ENCODE results near the gene CMSS1. TPM values are rescaled to one million over a fixed set of nuclear protein-coding genes. Genes with fewer than 3 reads are reported as not detected.

CMSS1 gene
- total RNA-seq, 1 experiment from 2014 or later: 64.1 TPM

DNA sequence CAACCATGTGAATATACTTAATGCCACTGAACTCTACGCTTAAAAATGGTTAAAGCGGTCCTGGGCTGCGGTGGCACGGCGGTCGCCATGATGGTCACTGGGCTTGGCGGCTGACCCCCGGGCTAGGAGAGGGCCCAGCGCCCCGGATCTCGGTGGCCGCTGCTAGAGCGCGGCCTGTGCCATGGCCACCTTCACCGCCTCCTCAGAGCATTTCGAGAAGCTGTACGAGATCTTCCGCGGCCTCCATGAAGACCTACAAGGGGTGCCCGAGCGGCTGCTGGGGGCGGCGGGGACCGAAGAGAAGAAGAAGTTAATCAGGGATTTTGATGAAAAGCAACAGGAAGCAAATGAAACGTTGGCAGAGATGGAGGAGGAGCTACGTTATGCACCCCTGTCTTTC is 407.5 kb downstream of the CMSS1 start (continued):
- TF ChIP-seq REST (IDR thresholded peaks at IDR 0.05; ENCODE audit: low read depth) (no peak), ZFX (IDR thresholded peaks at IDR 0.05) (no peak)
- TF ChIP-seq, protein P1, sequence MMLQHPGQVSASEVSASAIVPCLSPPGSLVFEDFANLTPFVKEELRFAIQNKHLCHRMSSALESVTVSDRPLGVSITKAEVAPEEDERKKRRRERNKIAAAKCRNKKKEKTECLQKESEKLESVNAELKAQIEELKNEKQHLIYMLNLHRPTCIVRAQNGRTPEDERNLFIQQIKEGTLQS (IDR thresholded peaks at IDR 0.05): no peak

- ATAC-seq: no peak
- ChIA-PET POLR2A (no interaction called here), RAD21 (ENCODE audit: low non-redundant PET in 1 of 2, low total read pairs in 2 of 2, uncharacterized antibody in 2 of 2, unreplicated experiment in 2 of 2) (no interaction called here), CTCF (no interaction called here)
- no TSS peak for BruUV-seq (replicated peaks)
- H3K9me2 ChIP-seq (ENCODE audit: insufficient read depth): no peaks in the 10 kb centered on the region
- H3K9me3 ChIP-seq (ENCODE audit: control insufficient read depth in 1 of 2, insufficient read depth in 1 of 2, low read depth in 1 of 2, low read length in 2 of 2): no peaks in the 10 kb centered on the region
- no peaks in the 10 kb centered on the region for H3K79me2 ChIP-seq (ENCODE audit: insufficient read depth, low read length)
- no peak overlapping the region for H3K4me3 ChIP-seq (replicated peaks in 1 of 2; ENCODE audit: low read depth in 1 of 2, low read length in 2 of 2)
- no peak overlapping the region for H2AFZ ChIP-seq (ENCODE audit: low read depth, low read length, poor library complexity, severe bottlenecking)
- H3K27me3 ChIP-seq (ENCODE audit: insufficient read depth, low read length): no peaks in the 10 kb centered on the region
- no peaks in the 10 kb centered on the region for H3K4me1 ChIP-seq (ENCODE audit: control insufficient read depth in 1 of 2, insufficient read depth in 2 of 2, low read length in 2 of 2)
- H3K27ac ChIP-seq (ENCODE audit: low read depth, low read length): no peak overlapping the region
- no peak for DNase-seq (ENCODE audit: low read depth, low spot score)
- intact Hi-C loops (cut with micrococcal nuclease): no loop called here
- no peaks in the 10 kb centered on the region for H3K36me3 ChIP-seq (ENCODE audit: control insufficient read depth in 1 of 2, insufficient read depth in 2 of 2, low read length in 2 of 2)
- H3K4me2 ChIP-seq (ENCODE audit: low read length): no peak overlapping the region
- H3K9ac ChIP-seq (ENCODE audit: low read length): no peak overlapping the region
- no peaks in the 10 kb centered on the region for H4K20me1 ChIP-seq (ENCODE audit: insufficient read depth)
- TF ChIP-seq EGR1 (IDR thresholded peaks at IDR 0.05; ENCODE audit: low read depth) (no peak), POLR2A (IDR thresholded peaks at IDR 0.05; ENCODE audit: borderline replicate concordance, extremely low read depth, insufficient read depth, insufficient read length) (no peak), TCF7L2 (IDR thresholded peaks at IDR 0.05; ENCODE audit: borderline replicate concordance, extremely low read depth, insufficient read depth, insufficient read length) (no peak), EZH2 (IDR thresholded peaks at IDR 0.05) (no peak), JUND (IDR thresholded peaks at IDR 0.05) (no peak), FOSL1 (IDR thresholded peaks at IDR 0.05; ENCODE audit: low read depth) (no peak), EZH2phosphoT487 (IDR thresholded peaks at IDR 0.05; ENCODE audit: borderline replicate concordance) (no peak), SP1 (IDR thresholded peaks at IDR 0.05; ENCODE audit: low read depth) (no peak), CBX3 (IDR thresholded peaks at IDR 0.05; ENCODE audit: low read depth) (no peak), POLR2AphosphoS5 (IDR thresholded peaks at IDR 0.05; ENCODE audit: low read depth, low read length) (no peak), SIN3A (IDR thresholded peaks at IDR 0.05; ENCODE audit: low read depth) (no peak), ZFX (IDR thresholded peaks at IDR 0.05) (no peak), CEBPB (IDR thresholded peaks at IDR 0.05; ENCODE audit: low read depth) (no peak), ELF1 (IDR thresholded peaks at IDR 0.05; ENCODE audit: borderline replicate concordance, low read depth) (no peak)
- TF ChIP-seq, protein P2, sequence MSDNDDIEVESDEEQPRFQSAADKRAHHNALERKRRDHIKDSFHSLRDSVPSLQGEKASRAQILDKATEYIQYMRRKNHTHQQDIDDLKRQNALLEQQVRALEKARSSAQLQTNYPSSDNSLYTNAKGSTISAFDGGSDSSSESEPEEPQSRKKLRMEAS (IDR thresholded peaks at IDR 0.05): no peak
- TF ChIP-seq, protein P3, sequence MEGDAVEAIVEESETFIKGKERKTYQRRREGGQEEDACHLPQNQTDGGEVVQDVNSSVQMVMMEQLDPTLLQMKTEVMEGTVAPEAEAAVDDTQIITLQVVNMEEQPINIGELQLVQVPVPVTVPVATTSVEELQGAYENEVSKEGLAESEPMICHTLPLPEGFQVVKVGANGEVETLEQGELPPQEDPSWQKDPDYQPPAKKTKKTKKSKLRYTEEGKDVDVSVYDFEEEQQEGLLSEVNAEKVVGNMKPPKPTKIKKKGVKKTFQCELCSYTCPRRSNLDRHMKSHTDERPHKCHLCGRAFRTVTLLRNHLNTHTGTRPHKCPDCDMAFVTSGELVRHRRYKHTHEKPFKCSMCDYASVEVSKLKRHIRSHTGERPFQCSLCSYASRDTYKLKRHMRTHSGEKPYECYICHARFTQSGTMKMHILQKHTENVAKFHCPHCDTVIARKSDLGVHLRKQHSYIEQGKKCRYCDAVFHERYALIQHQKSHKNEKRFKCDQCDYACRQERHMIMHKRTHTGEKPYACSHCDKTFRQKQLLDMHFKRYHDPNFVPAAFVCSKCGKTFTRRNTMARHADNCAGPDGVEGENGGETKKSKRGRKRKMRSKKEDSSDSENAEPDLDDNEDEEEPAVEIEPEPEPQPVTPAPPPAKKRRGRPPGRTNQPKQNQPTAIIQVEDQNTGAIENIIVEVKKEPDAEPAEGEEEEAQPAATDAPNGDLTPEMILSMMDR (IDR thresholded peaks at IDR 0.05 in 2 of 3, conservative IDR thresholded peaks at IDR 0.05 in 1 of 3; ENCODE audit: borderline replicate concordance in 1 of 3, insufficient read depth in 1 of 3, low read depth in 2 of 3, low read length in 2 of 3): no peak
Observed at GRCh38 chr3:100225883-100226282, 408.2 kb downstream of the CMSS1 start.
